ENCODE data around the gene ZNF592.
"Not testable (repeated sequence)": the region's sequence is repeated elsewhere in the genome, so short reads cannot be mapped to it uniquely, and the experiment has no call there.

ZNF592 gene

GRCh38 chr15:84731774-84732173, 16.6 kb upstream of the ZNF592 start:
- in situ Hi-C loops (cut with HindIII; ENCODE audit: low sequenced_read_pairs): no loop called here
- no peak overlapping the region for H3K4me3 ChIP-seq (ENCODE audit: low read depth, low read length)
- DNase-seq (ENCODE audit: low read depth): peak; percentile 98
- no peak for TF ChIP-seq CTCF (IDR thresholded peaks at IDR 0.05; ENCODE audit: low read depth, low read length, missing control alignments)

- H3K4me3 ChIP-seq (ENCODE audit: low read depth, low read length): no peak overlapping the region
- DNase-seq (ENCODE audit: low read depth): no peak
- in situ Hi-C loops (cut with HindIII; ENCODE audit: low sequenced_read_pairs): no loop called here
- TF ChIP-seq CTCF (IDR thresholded peaks at IDR 0.05; ENCODE audit: low read depth, low read length, missing control alignments): no peak
Measured at GRCh38 chr15:84734794-84735479, 13.5 kb upstream of the ZNF592 start.

DNA sequence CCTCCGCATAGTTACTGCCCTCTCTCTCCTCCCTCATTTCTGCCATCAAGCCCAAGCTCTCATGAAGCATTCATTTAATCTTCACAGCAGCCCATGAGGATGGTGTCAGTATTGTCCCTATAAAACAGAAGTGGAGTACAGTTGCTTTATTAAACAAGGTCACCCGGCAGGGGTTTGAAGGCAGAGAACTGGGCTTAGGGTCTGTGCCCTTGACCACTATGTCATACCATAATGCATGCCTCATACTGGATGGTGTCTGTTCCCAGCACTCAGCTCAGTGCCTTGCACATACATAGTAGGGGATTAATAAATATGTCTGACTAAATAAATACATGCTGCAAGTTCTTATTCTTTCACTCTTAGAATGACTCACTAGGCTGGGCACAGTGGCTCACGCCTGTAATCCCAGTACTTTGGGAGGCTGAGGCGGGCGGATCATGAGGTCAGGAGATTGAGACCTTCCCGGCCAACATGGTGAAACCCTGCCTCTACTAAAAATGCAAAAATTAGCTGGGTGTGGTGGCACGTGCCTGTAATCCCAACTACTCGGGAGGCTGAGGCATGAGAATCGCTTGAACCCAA, 12.8 kb upstream of the ZNF592 start:
- H3K4me3 ChIP-seq (ENCODE audit: low read depth, low read length); in situ Hi-C loops (cut with HindIII; ENCODE audit: low sequenced_read_pairs); DNase-seq (ENCODE audit: low read depth): not testable (repeated sequence)

DNA sequence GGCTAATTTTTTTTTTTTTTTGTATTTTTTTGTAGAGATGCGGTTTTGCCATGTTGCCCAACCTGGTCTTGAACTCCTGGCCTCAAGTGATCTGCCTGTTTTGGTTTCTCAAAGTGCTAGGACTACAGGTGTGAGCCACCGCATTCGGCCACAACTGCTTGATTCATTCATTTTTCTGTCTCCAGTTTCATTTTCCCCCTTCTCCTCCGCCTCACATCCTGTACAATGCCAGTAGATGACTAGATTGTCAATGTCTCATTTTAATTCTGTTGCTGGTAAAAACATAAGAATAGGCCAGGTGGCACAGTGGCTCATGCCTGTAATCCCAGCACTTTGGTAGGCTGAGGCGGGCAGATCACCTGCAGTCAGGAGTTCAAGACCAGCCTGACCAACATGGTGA, 12.0 kb upstream of the ZNF592 start:
- in situ Hi-C loops (cut with HindIII; ENCODE audit: low sequenced_read_pairs): no loop called here
- no peak for DNase-seq (ENCODE audit: low read depth)
- no peak for TF ChIP-seq CTCF (IDR thresholded peaks at IDR 0.05; ENCODE audit: low read depth, low read length, missing control alignments)
- no peak overlapping the region for H3K4me3 ChIP-seq (ENCODE audit: low read depth, low read length)

DNA sequence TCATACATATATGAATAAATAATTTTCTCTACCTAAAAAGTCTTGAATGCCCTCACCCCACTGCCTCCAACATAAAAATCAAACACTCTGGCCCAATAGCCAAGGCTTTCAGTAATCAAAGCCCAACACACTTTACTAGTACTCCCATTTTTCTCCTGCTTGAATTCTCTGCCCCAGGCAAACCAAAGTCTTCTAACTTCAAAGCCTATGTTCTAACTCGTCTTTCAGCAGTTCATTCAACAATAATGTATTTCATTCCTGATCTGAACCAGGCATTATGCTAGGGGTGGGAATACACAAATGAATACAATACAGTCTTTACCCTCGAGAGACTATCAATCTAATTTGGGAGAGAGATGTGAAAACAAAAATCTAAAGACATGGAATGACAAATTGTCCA, 11.4 kb upstream of the ZNF592 start:
- no peak for DNase-seq (ENCODE audit: low read depth)
- TF ChIP-seq CTCF (IDR thresholded peaks at IDR 0.05; ENCODE audit: low read depth, low read length, missing control alignments): no peak
- H3K4me3 ChIP-seq (ENCODE audit: low read depth, low read length): no peak overlapping the region
- in situ Hi-C loops (cut with HindIII; ENCODE audit: low sequenced_read_pairs): no loop called here

GRCh38 chr15:84740691-84741090, 7.7 kb upstream of the ZNF592 start:
- in situ Hi-C loops (cut with HindIII; ENCODE audit: low sequenced_read_pairs): no loop called here
- no peak for DNase-seq (ENCODE audit: low read depth)
- TF ChIP-seq CTCF (IDR thresholded peaks at IDR 0.05; ENCODE audit: low read depth, low read length, missing control alignments): no peak

GRCh38 chr15:84741121-84741520, 7.3 kb upstream of the ZNF592 start:
- no peak for TF ChIP-seq CTCF (IDR thresholded peaks at IDR 0.05; ENCODE audit: low read depth, low read length, missing control alignments)
- in situ Hi-C loops (cut with HindIII; ENCODE audit: low sequenced_read_pairs): no loop called here
- DNase-seq (ENCODE audit: low read depth): no peak
- H3K4me3 ChIP-seq (ENCODE audit: low read depth, low read length): no peak overlapping the region

More at GRCh38 chr15:84740691-84741090, 7.7 kb upstream of the ZNF592 start:
- H3K4me3 ChIP-seq (ENCODE audit: low read depth, low read length): no peak overlapping the region

Data from astrocyte of the cerebellum (primary cell).